Esophagus muscularis mucosa (tissue), 4 donors: ENCODE measurements around the gene OR2AP1.

Experiments
- CTCF ChIP-seq, 3 experiments: fragments of 200-600 bp in 2 of 3; fragments of 450-650 bp in 1 of 3; sonication (generic) in 2 of 3; IDR thresholded peaks; one replicate each; pipeline ENCODE4 v1.5.1; 2017 to 2019; ENCODE audit warnings: antibody characterized with exemption in 3 of 3, mild to moderate bottlenecking in 2 of 3, moderate library complexity in 1 of 3
- EP300 ChIP-seq: sonication (generic); formaldehyde crosslinking; IDR thresholded peaks from one replicate; pipeline ENCODE4 v1.6.1; 2017; ENCODE audit warnings: antibody characterized with exemption
- POLR2A ChIP-seq: fragments of 450-650 bp; IDR thresholded peaks from one replicate; pipeline ENCODE4 v1.6.1; 2017; ENCODE audit warnings: antibody characterized with exemption, moderate library complexity, mild to moderate bottlenecking, low read depth
- POLR2AphosphoS5 ChIP-seq, 2 donors: sonication (generic); formaldehyde crosslinking; IDR thresholded peaks; one replicate each; pipeline ENCODE4 v1.6.1; 2017; ENCODE audit warnings: antibody characterized with exemption in 2 of 2

GRCh38 chr12:55554296-55554695 is 18.0 kb upstream of the OR2AP1 start:
- TF ChIP-seq POLR2A (no peak), CTCF (IDR thresholded peaks at IDR 0.05) (no peak), EP300 (no peak), POLR2AphosphoS5 (IDR thresholded peaks at IDR 0.05) (no peak)
